Kidney tubule cell (primary cell): Measurements from ENCODE around the gene UBE2D3.
A peak's percentile ranks its signal among the peaks of the same experiment; 100 is the strongest.
"Not testable (repeated sequence)": the region's sequence is repeated elsewhere in the genome, so short reads cannot be mapped to it uniquely, and the experiment has no call there.

ENCODE experiments used
- DNase-seq: peaks from one replicate; pipeline ENCODE4 v3.0.0-alpha.2; 2018; ENCODE audit warnings: low spot score

The UBE2D3 gene

GRCh38 chr4:102826890-102827673 lies at the start of gene UBE2D3:
UBE2D3 (minus strand) TSS chr4:102827551; CDS start chr4:102826508, 1,043 bp downstream.
- DNase-seq: peak; percentile 93

GRCh38 chr4:102871772-102872171 lies 44.4 kb upstream of the UBE2D3 start:
- no peak for DNase-seq

GRCh38 chr4:102869569-102870197 lies 42.3 kb upstream of the UBE2D3 start:
- no peak for DNase-seq

- DNase-seq: peak; percentile 95
Measured at GRCh38 chr4:102868781-102869568, 41.6 kb upstream of the UBE2D3 start, which contains the start of gene CISD2. CISD2 (plus strand) TSS chr4:102868992; CDS start chr4:102869085, 93 bp downstream.

GRCh38 chr4:102868153-102868780 lies 40.9 kb upstream of the UBE2D3 start:
- no peak for DNase-seq

GRCh38 chr4:102867278-102868152 lies 40.2 kb upstream of the UBE2D3 start:
- peak; percentile 2 for DNase-seq

GRCh38 chr4:102865327-102865726 lies 38.0 kb upstream of the UBE2D3 start:
- not testable (repeated sequence) for DNase-seq

GRCh38 chr4:102862747-102863146 lies 35.4 kb upstream of the UBE2D3 start:
- no peak for DNase-seq

GRCh38 chr4:102862016-102862415 lies 34.7 kb upstream of the UBE2D3 start:
- no peak for DNase-seq

- no peak for DNase-seq
Measured at GRCh38 chr4:102860611-102861324, 33.4 kb upstream of the UBE2D3 start.

GRCh38 chr4:102858828-102859464 lies 31.6 kb upstream of the UBE2D3 start:
- DNase-seq: no peak

- no peak for DNase-seq
Measured at GRCh38 chr4:102850370-102850769, 23.0 kb upstream of the UBE2D3 start.

GRCh38 chr4:102849579-102850104 lies 22.3 kb upstream of the UBE2D3 start:
- DNase-seq: no peak

GRCh38 chr4:102847687-102848086 lies 20.3 kb upstream of the UBE2D3 start:
- no peak for DNase-seq

- peak; percentile 28 for DNase-seq
Measured at GRCh38 chr4:102843938-102844337, 16.6 kb upstream of the UBE2D3 start.

- peak; percentile 93 for DNase-seq
Measured at GRCh38 chr4:102843273-102843672, 15.9 kb upstream of the UBE2D3 start.

- DNase-seq: no peak
Measured at GRCh38 chr4:102842367-102842766, 15.0 kb upstream of the UBE2D3 start.

GRCh38 chr4:102836596-102836995 lies 9.2 kb upstream of the UBE2D3 start:
- DNase-seq: peak; percentile 57

GRCh38 chr4:102832667-102833066 lies 5.3 kb upstream of the UBE2D3 start:
- DNase-seq: no peak

GRCh38 chr4:102832105-102832504 lies 4.8 kb upstream of the UBE2D3 start:
- no peak for DNase-seq
